Stimulated activated CD4-positive, alpha-beta T cell treated with anti-CD3 and anti-CD28 coated beads, Interleukin-1b, Interleukin-23, amount 100 ng/mL, for 48 hours (primary cell): ENCODE data around the gene ZNF709.
"Not testable (repeated sequence)": the region's sequence is repeated elsewhere in the genome, so short reads cannot be mapped to it uniquely, and the experiment has no call there.

Experiments used
- DNase-seq: peaks from one replicate; pipeline ENCODE4 v3.0.0-alpha.2; 2020

The ZNF709 gene

DNA sequence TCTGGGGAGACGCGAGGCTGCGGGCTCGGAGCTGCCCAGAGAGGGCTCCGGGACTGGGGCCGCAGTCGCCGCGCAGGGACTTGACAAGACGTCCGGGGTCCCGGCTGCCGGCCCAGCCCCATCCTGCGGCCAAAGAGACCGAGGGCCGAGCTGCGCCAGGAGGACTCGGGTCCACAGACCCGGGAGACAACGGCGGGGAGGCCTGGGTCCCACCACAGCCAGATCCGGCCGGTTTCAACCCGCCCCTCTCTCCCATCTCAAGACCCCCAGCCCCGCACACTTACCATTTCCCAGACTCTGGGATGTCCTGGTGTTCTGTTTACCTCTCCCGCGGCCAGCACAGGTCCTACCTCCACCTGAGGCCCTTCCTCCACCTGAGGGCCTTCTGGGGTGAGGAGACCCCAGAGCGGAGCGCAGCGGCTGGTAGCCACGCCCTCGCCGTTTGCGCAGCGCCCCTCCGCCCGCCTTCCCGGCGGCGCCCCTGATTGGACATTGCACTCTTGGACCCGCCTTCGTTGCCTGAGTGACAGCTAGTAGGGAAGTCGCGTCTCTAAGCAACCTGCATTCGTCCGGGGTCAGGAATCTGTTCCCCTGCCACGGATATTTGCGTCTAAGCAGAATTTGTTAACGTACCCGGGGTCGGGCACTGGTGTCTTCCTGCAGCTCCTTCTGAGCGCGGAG, at the start of gene ZNF709:
ZNF709 (minus strand) TSS at position 446 of the 681 bp plus-strand sequence; CDS start at position 287, 159 bp downstream.
- peak; percentile 86 for DNase-seq

DNA sequence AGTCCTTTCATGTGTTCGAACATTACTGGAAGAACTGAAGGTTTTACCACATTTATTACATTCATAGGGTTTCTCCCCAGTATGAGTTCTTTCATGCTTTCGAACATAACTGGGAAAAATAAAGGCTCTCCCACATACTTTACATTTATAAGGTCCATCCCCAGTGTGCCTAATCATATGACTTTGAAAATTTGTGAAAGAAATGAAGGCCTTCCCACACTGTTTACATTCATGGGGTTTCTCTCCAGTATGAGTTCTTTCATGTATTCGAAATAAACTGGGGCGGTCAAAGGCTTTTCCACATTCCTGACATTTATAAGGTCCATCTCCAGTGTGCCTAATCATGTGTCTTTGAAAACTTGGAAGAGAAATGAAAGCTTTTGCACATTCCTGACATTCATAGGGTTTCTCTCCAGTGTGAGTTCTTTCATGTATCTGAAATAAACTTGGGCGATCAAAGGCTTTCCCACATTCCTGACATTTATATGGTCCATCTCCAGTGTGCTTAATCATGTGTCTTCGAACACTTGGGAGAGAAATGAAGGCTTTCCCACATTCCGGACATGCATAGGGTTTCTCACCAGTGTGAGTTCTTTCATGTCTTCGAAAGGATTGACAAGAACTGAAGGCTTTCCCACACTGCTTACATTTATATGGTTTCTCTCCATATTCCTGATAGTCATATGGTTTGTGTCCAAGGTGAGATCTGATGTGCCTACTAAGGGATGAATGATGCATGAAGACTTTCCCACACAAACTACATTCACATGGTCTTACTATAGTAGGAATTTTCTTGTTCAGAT, 42.6 kb upstream of the ZNF709 start:
- no peak for DNase-seq

DNA sequence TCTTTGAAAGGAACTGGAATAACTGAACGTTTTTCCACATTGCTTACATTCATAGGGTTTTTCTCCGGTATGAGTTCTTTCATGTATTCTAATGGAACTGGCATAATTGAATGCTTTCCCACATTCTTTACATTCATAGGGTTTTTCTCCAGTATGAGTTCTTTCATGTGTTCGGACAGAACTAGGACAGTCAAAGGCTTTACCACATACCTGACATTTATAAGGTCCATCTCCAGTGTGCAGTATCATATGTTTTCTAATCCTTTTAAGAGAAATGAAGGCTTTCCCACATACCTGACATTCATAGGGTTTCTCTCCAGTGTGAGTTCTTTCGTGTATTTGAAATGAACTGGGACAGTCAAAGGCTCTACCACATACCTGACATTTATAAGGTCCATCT, 41.9 kb upstream of the ZNF709 start:
- no peak for DNase-seq

GRCh38 chr19:12521996-12522395, 37.4 kb upstream of the ZNF709 start:
- DNase-seq: no peak

DNA sequence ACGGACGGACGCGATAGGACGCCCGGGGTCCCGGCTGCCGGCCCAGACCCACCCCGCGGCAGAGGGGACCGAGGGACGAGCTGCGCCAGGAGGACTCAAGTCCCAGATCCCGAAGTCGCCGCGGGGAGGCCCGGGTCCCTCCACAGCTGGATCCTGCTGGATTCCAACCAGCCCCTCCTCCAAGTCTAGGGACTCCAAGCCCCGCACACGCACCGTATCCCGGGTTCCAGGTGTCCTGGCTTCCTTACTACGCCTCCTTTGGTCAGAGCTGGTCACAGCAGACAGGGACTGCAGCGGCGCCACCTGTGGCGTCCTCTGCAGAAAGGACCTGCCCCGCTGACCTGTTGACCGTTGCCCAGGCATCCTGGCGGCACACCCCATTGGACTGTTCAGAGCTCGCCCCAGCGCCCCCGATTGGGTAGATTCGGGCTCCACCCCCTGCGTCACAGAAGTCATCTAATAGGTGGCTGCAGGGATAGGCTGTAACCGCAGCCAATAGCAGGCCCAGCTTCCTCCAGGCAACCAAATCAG, 29.0 kb upstream of the ZNF709 start:
- no peak for DNase-seq

GRCh38 chr19:12497032-12497431, 12.4 kb upstream of the ZNF709 start:
- no peak for DNase-seq

DNA sequence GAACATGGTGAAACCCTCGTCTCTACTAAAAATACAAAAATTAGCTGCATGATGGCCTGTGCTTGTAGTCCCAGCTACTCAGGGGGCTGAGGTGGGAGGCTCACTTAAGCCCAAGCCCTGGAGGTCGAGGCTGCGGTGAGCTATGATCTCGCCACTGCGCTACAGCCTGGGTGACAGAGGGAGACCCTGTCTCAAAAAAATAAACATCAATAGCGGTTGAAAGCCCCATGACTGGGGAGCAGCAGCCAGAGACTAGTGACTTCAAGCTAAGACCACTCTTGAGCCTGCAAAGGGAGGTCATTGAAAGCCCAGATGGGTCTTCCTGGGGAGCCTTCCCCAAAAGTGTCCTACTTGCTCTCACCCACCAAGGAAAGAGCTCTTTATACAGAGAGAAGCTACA, 11.9 kb upstream of the ZNF709 start:
- DNase-seq: no peak

GRCh38 chr19:12495002-12495802, 10.6 kb upstream of the ZNF709 start:
- DNase-seq: peak; percentile 95

- no peak for DNase-seq
Observed at GRCh38 chr19:12494260-12494860, 9.7 kb upstream of the ZNF709 start.

DNA sequence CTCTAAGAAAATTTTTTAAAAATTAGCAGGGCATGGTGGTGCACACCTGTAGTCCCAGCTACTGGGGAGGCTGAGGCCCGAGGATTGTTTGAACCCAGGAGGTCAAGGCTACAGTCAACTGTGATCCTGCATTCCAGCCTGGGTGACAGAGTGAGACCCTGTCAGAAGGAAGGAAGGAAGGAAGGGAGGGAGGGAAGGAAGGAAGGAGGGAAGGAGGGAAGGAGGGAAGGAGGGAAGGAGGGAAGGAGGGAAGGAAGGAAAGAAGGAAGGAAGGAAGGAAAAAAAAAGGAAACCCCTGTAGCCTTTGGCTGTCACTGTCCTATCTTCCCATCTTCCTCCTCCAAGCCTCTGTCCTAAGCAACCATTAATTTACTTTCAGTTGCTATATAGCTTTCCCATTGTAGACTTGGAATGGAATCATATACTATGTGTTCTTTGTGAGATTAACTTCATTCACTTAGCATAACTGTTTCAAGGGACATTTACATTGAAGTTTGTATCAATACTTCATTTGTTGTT, 1.7 kb upstream of the ZNF709 start:
- DNase-seq: not testable (repeated sequence)

- no peak for DNase-seq
Observed at GRCh38 chr19:12485571-12485970, 955 bp upstream of the ZNF709 start.

DNA sequence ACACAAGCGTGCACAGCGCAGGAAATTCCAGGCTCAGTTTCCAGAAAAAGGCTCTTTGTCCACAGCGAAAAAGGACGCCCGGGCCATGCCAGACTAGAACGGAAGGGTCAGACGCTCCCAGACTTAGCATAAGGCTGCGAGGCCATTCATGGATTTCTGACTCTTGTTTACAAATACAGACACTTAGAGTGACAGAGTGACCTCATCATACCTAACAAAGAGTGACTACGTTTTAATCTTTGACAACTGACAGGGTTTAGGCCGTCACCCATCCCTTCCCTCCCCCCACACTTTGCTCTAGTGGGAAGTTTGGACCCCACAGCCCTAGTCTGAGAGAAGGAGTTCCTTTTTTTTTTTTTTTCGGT, 418 bp upstream of the ZNF709 start:
- no peak for DNase-seq

DNA sequence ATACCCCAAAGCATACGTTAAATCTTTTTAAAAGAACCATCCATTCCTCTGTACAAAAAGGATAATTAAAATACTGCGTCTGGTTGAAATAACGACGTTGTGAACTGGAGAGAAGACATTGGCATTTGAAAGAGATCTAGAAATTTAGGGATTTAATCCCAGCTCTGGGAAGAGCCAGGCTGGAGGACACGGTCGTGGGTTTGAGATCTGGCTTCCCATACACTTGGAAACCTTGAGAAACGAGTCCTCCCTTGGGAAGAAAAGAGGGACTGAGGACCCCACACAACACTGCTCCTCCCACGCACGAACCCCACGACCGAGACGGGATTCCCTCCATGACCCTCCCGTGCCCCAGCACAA, 625 bp downstream of the ZNF709 start:
- no peak for DNase-seq

DNA sequence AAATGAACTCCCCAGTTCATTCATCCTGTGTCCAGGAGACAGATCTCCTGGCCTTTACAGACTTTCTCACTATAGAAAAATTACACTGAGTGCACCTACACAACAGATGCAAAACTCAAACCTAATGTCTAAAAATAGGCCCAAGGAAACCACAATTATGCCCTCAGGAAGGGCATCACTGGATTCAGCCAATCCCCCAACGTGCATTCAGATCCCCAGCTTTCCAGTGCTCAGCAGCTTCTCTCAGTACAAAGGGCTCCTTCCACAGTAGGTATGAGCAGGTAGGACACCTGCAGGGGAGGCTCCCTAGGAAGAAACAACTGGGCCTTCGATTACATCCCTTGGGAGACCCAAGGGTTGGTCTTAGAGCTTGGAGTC, 2.1 kb downstream of the ZNF709 start:
- DNase-seq: no peak

- DNase-seq: no peak
Observed at GRCh38 chr19:12481781-12482508, 2.7 kb downstream of the ZNF709 start.

- no peak for DNase-seq
Observed at GRCh38 chr19:12478234-12478941, 6.2 kb downstream of the ZNF709 start.

DNA sequence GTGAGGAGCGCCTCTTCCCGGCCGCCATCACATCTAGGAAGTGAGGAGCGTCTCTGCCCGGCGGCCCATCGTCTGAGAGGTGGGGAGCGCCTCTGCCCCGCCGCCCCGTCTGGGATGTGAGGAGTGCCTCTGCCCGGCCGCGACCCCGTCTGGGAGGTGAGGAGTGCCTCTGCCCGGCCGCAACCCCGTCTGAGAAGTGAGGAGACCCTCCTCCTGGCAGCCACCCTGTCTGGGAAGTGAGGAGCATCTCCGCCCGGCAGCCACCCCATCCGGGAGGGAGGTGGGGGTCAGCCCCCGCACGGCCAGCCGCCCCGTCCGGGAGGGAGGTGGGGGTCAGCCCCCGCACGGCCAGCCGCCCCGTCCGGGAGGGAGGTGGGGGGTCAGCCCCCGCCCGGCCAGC, 17.0 kb downstream of the ZNF709 start:
- not testable (repeated sequence) for DNase-seq

- DNase-seq: no peak
Observed at GRCh38 chr19:12465211-12465610, 19.4 kb downstream of the ZNF709 start.

DNA sequence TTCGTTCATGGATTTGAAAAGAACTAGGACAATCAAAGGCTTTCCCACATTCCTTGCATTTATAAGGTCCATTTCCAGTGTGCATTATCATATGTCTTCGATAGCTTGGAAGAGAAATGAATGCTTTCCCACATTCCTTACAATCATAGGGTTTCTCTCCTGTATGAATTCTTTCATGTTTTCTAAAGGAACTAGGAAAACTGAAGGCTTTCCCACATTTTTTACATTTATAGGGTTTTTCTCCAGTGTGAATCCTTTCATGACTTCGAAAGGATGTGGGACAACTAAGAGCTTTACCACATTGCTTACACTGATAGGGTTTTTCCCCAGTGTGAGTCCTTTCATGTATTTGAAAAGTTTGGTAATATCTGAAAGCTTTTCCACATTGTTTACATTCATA, 19.8 kb downstream of the ZNF709 start:
- DNase-seq: no peak

GRCh38 chr19:12464139-12464538, 20.5 kb downstream of the ZNF709 start:
- not testable (repeated sequence) for DNase-seq

- no peak for DNase-seq
Observed at GRCh38 chr19:12453495-12453894, 31.1 kb downstream of the ZNF709 start.
